GM23248 (cell line): Measurements from ENCODE around the gene MYF6. TPM values are rescaled to one million over a fixed set of nuclear protein-coding genes. Genes with fewer than 3 reads are reported as not detected.
A peak's percentile ranks its signal among the peaks of the same experiment; 100 is the strongest.

ENCODE experiments used
- DNase-seq: peaks from one replicate; pipeline ENCODE4 v3.0.0-alpha.2; 2015
- H2AFZ ChIP-seq: fragments of 200-600 bp; sonication (generic); 2 replicates; pipeline ENCODE4 v1.6.1; 2016; ENCODE audit warnings: antibody characterized with exemption
- H3F3A ChIP-seq: fragments of 200-600 bp; sonication (generic); 2 replicates; pipeline ENCODE4 v1.6.1; 2016; ENCODE audit warnings: mild to moderate bottlenecking, antibody characterized with exemption, mixed run types; ENCODE audit not compliant: insufficient read depth
- H3K27ac ChIP-seq: fragments of 200-600 bp; sonication (generic); 2 replicates; pipeline ENCODE4 v1.5.1; 2016; ENCODE audit warnings: mild to moderate bottlenecking
- H3K27me3 ChIP-seq: fragments of 200-600 bp; sonication (generic); replicated peaks from 2 replicates; pipeline ENCODE4 v1.6.1; 2016; ENCODE audit warnings: mild to moderate bottlenecking; ENCODE audit not compliant: insufficient read depth
- H3K36me3 ChIP-seq: fragments of 200-600 bp; sonication (generic); 2 replicates; pipeline ENCODE4 v1.6.1; 2016; ENCODE audit warnings: low read depth, mild to moderate bottlenecking
- H3K4me1 ChIP-seq: fragments of 200-600 bp; sonication (generic); 2 replicates; pipeline ENCODE4 v1.6.1; 2016; ENCODE audit warnings: mild to moderate bottlenecking; ENCODE audit not compliant: insufficient read depth
- H3K4me2 ChIP-seq: fragments of 200-600 bp; sonication (generic); one replicate; pipeline ENCODE4 v1.6.1; 2016; ENCODE audit warnings: mild to moderate bottlenecking; ENCODE audit not compliant: unreplicated experiment
- H3K4me3 ChIP-seq: fragments of 200-600 bp; sonication (generic); 2 replicates; pipeline ENCODE4 v1.5.1; 2016; ENCODE audit warnings: mild to moderate bottlenecking
- H3K79me2 ChIP-seq: fragments of 200-600 bp; sonication (generic); 2 replicates; pipeline ENCODE4 v1.6.1; 2016; ENCODE audit warnings: mild to moderate bottlenecking; ENCODE audit not compliant: insufficient read depth
- H3K9ac ChIP-seq: fragments of 200-600 bp; sonication (generic); 2 replicates; pipeline ENCODE4 v1.6.1; 2016; ENCODE audit warnings: mild to moderate bottlenecking
- H3K9me2 ChIP-seq: fragments of 200-600 bp; sonication (generic); 2 replicates; pipeline ENCODE4 v1.6.1; 2016; ENCODE audit warnings: mixed run types, mild to moderate bottlenecking, moderate library complexity; ENCODE audit not compliant: insufficient read depth
- H3K9me3 ChIP-seq: fragments of 200-600 bp; sonication (generic); one replicate; pipeline ENCODE4 v1.6.1; 2017; ENCODE audit warnings: low read depth
- H4K20me1 ChIP-seq: fragments of 200-600 bp; sonication (generic); 2 replicates; pipeline ENCODE4 v1.6.0; 2016; ENCODE audit not compliant: insufficient read depth
- EZH2 ChIP-seq: fragments of 200-600 bp; sonication (generic); IDR thresholded peaks from 2 replicates; pipeline ENCODE4 v1.6.1; 2018; ENCODE audit warnings: antibody characterized with exemption, mild to moderate bottlenecking; ENCODE audit not compliant: insufficient read depth, poor library complexity, severe bottlenecking
- EZH2phosphoT487 ChIP-seq: fragments of 200-600 bp; sonication (generic); IDR thresholded peaks from 2 replicates; pipeline ENCODE4 v1.6.1; 2018; ENCODE audit warnings: antibody characterized with exemption, moderate library complexity, mild to moderate bottlenecking, low read depth; ENCODE audit not compliant: insufficient read depth
- WGBS, 2 experiments: methylation state at CpG; one replicate each; pipeline ENCODE4 v1.1.6; 2015 to 2017; ENCODE audit warnings: low lambda C conversion rate in 2 of 2, low coverage in 1 of 2; ENCODE audit errors: missing lambda C conversion rate in 2 of 2; 5-methylcytosine and 5-hydroxymethylcytosine counted together
- in situ Hi-C: fragments of 300-500 bp; cut with MboI; formaldehyde crosslinking; loops from 2 replicates; pipeline ENCODE4 v1.15.0; 2020
- polyA plus RNA-seq: library from polyadenylated mRNA; unstranded; fragments of >200 nt; fragmentation: Nextera tagmentation; extraction: Ambion mirVana; gene quantifications from 2 replicates; pipeline ENCODE4 v1.2.1, GENCODE V29; 2016
- total RNA-seq: library from RNA; depleted of rRNA; stranded (reverse); fragments of >200 nt; shearing (Covaris generic); gene quantifications from 2 replicates; pipeline ENCODE4 v1.2.3, GENCODE V29; 2014

MYF6 gene
- total and polyA plus RNA-seq, 2 experiments from 2014 or later, result not detected

GRCh38 chr12:80701388-80701787 lies 6.0 kb upstream of the MYF6 start:
- H3K9me3 ChIP-seq, result no peaks in the 10 kb centered on the region
- no peaks in the 10 kb centered on the region for H3K79me2 ChIP-seq
- no peaks in the 10 kb centered on the region for H3K36me3 ChIP-seq
- 7 to 11% methylated on average over 2 of the region's 2 CpGs for WGBS, 2 experiments
- in situ Hi-C loops, result no loop called here
- H3K4me3 ChIP-seq, result no peak overlapping the region
- peak; percentile 5 for DNase-seq
- H3K27me3 ChIP-seq, result no peaks in the 10 kb centered on the region
- H4K20me1 ChIP-seq, result no peaks in the 10 kb centered on the region
- peaks cover 19% of the 10 kb centered on the region for H3K4me1 ChIP-seq
- H3F3A ChIP-seq, result peaks cover 15% of the 10 kb centered on the region; the same call in 1 of the 2 replicates
- peak overlapping the region; percentile 20; the same call in 1 of the 2 replicates for H2AFZ ChIP-seq
- H3K9ac ChIP-seq, result no peak overlapping the region
- H3K27ac ChIP-seq, result no peak overlapping the region
- H3K4me2 ChIP-seq, result no peak overlapping the region
- no peak for TF ChIP-seq EZH2phosphoT487
- TF ChIP-seq EZH2, result no peak
- H3K9me2 ChIP-seq, result no peaks in the 10 kb centered on the region

GRCh38 chr12:80702889-80703805 lies 4.3 kb upstream of the MYF6 start:
- Histone ChIP-seq H3F3A (peaks cover 15% of the 10 kb centered on the region; the same call in 1 of the 2 replicates), H3K4me3 (peak overlapping the region; percentile 58), H3K27me3 (no peaks in the 10 kb centered on the region), H3K9me2 (no peaks in the 10 kb centered on the region), H4K20me1 (no peaks in the 10 kb centered on the region), H3K4me2 (peak overlapping the region; percentile 88), H3K36me3 (no peaks in the 10 kb centered on the region), H3K79me2 (no peaks in the 10 kb centered on the region), H2AFZ (peak overlapping the region; percentile 80), H3K4me1 (peaks cover 16% of the 10 kb centered on the region), H3K9ac (peak overlapping the region; percentile 37; the same call in 1 of the 2 replicates), H3K27ac (peak overlapping the region; percentile 34), H3K9me3 (no peaks in the 10 kb centered on the region)
- 47 to 49% methylated on average over 12 of the region's 12 CpGs for WGBS, 2 experiments
- TF ChIP-seq EZH2phosphoT487 (no peak), EZH2 (no peak)
- peak; percentile 82 for DNase-seq
- in situ Hi-C loops, result no loop called here

GRCh38 chr12:80704420-80704819 lies 3.0 kb upstream of the MYF6 start:
- H3K9me2 ChIP-seq, result no peaks in the 10 kb centered on the region
- H3K4me2 ChIP-seq, result no peak overlapping the region
- no peak overlapping the region for H3K4me3 ChIP-seq
- H3K4me1 ChIP-seq, result peaks cover 15% of the 10 kb centered on the region
- no peak for TF ChIP-seq EZH2
- no peak for TF ChIP-seq EZH2phosphoT487
- DNase-seq, result no peak
- H3F3A ChIP-seq, result peaks cover 15% of the 10 kb centered on the region; the same call in 1 of the 2 replicates
- H3K27ac ChIP-seq, result no peak overlapping the region
- H3K79me2 ChIP-seq, result no peaks in the 10 kb centered on the region
- H4K20me1 ChIP-seq, result no peaks in the 10 kb centered on the region
- in situ Hi-C loops, result no loop called here
- H3K36me3 ChIP-seq, result no peaks in the 10 kb centered on the region
- 65% methylated on average over 2 of the region's 2 CpGs for WGBS, 2 experiments
- no peak overlapping the region for H3K9ac ChIP-seq
- no peak overlapping the region for H2AFZ ChIP-seq
- no peaks in the 10 kb centered on the region for H3K27me3 ChIP-seq
- H3K9me3 ChIP-seq, result no peaks in the 10 kb centered on the region

GRCh38 chr12:80707830-80708258 lies 410 bp downstream of the MYF6 start:
- in situ Hi-C loops, result no loop called here
- H3K9me3 ChIP-seq, result no peaks in the 10 kb centered on the region
- H3K9me2 ChIP-seq, result no peaks in the 10 kb centered on the region
- no peak overlapping the region for H3K4me2 ChIP-seq
- H4K20me1 ChIP-seq, result no peaks in the 10 kb centered on the region
- no peak overlapping the region for H3K4me3 ChIP-seq
- no peak overlapping the region for H3K9ac ChIP-seq
- peaks cover 8% of the 10 kb centered on the region for H3K4me1 ChIP-seq
- no peak for DNase-seq
- TF ChIP-seq EZH2phosphoT487, result no peak
- no peak for TF ChIP-seq EZH2
- H3K27ac ChIP-seq, result no peak overlapping the region
- H3F3A ChIP-seq, result peaks cover 8% of the 10 kb centered on the region; the same call in 1 of the 2 replicates
- no peak overlapping the region for H2AFZ ChIP-seq
- 93 to 95% methylated on average over 11 to 21 of the region's 21 CpGs for WGBS, 2 experiments
- H3K79me2 ChIP-seq, result no peaks in the 10 kb centered on the region
- no peaks in the 10 kb centered on the region for H3K27me3 ChIP-seq
- H3K36me3 ChIP-seq, result no peaks in the 10 kb centered on the region
